Cerebellar cortex (tissue), 1 donor: ENCODE results near the gene SYT11.
A peak's percentile ranks its signal among the peaks of the same experiment; 100 is the strongest.
"Not testable (repeated sequence)": the region's sequence is repeated elsewhere in the genome, so short reads cannot be mapped to it uniquely, and the experiment has no call there.

Experiments
- DNase-seq: peaks from one replicate; pipeline ENCODE4 v3.0.0-alpha.2; 2015; ENCODE audit warnings: low spot score

The SYT11 gene, protein sequence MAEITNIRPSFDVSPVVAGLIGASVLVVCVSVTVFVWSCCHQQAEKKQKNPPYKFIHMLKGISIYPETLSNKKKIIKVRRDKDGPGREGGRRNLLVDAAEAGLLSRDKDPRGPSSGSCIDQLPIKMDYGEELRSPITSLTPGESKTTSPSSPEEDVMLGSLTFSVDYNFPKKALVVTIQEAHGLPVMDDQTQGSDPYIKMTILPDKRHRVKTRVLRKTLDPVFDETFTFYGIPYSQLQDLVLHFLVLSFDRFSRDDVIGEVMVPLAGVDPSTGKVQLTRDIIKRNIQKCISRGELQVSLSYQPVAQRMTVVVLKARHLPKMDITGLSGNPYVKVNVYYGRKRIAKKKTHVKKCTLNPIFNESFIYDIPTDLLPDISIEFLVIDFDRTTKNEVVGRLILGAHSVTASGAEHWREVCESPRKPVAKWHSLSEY

DNA sequence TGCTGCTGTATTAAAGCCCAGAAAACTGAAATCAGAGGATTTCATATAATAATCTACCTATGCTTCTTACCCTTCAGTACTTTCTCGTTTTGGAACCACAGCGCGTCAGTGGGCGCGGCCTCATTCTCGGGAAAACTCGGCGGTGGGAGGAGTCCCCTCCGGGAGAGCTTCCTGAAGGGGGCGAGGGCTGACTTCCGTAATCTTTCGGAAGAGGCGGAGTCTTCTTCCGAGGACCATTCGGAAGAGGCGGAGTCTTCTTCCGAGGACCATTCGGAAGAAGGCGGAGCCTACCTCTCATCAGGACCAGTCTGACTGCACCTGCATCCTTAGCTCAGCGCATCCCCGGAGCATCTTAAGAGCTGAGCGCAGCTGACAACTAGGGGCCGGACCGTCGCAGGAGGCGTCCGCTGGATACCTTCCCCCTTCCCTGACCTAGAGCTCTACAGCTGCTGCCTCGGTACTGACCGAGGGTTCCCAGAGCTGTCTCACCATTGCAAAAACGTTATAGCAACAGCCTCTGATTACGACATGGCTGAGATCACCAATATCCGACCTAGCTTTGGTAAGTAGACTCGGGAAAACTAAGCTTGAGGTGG is at the start of gene SYT11:
SYT11 (plus strand) TSS at position 334 of the 596 bp plus-strand sequence; CDS start at position 529, 195 bp downstream.
- DNase-seq = peak; percentile 99

DNA sequence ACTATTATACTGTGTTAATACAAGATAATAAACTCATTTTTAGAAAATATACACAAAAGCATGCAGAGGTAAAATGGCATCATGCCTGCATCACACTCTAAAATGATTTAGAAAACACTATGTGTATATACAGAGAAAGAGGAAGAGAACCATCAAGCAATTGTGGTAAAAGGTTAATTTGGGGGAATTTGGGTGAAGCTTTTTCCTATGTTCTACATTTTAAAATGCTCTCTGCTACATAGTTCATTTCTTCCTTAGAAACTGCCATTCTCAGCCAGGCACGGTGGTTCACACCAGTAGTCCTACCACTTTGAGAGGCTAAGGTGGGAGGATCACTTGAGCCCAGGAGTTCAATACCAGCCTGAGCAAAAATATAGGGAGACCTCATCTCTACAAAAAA is 46.5 kb upstream of the SYT11 start:
- no peak for DNase-seq

DNA sequence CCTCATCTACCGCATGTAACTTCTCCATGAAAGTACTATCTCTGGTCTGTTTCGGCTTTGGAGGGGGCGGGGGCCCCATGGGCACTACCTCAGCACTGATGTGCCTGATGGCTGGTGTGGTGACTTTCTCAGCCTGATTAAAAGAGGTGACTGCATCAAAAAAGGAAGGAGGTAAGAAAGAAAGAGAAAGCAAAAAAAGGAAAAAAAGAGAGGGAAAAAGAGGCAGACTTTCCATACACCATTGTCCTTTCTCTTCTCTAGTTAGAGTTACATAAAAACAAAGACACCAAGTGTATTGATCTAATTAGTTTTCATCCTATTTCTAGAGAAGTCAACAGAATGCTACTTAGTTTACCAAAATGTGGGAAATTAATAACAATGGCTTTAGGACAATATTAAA is 45.7 kb upstream of the SYT11 start:
- DNase-seq = no peak

DNA sequence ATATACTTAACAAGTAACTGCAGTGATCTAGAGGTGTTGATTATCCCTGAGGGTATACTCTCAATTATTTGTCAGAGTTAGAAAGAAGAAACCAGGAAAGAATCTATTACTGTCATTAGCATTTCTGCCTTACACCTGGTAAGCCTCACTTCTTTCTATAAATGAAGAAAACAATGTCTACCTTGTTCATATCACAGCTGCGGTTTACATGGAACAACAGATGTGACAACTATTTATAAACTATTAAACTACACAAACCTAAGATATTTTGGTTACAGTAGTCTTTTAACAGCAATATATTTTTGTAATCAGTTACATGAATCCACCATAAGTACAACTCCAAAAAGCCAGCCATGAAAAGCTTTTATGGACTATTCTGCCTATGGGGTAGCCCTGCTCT is 43.0 kb upstream of the SYT11 start:
- no peak for DNase-seq

DNA sequence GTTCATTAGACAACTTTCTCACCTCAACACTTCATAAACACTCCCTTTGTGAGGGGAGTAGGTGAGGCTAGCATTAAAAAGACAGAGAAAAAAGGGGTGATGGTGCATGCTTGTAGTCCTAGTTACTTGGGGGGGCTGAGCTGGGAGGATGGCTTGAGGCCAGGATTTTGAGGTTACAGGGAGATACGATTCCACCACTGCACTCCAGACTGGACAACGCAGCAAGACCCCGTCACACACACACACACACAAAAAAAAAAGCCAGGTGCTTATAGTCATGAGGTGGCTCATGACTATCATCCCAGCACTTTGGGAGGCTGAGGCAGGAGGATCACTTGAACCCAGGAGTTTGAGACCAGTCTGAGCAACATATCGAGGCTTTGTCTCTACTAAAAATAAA is 31.9 kb upstream of the SYT11 start:
- no peak for DNase-seq

DNA sequence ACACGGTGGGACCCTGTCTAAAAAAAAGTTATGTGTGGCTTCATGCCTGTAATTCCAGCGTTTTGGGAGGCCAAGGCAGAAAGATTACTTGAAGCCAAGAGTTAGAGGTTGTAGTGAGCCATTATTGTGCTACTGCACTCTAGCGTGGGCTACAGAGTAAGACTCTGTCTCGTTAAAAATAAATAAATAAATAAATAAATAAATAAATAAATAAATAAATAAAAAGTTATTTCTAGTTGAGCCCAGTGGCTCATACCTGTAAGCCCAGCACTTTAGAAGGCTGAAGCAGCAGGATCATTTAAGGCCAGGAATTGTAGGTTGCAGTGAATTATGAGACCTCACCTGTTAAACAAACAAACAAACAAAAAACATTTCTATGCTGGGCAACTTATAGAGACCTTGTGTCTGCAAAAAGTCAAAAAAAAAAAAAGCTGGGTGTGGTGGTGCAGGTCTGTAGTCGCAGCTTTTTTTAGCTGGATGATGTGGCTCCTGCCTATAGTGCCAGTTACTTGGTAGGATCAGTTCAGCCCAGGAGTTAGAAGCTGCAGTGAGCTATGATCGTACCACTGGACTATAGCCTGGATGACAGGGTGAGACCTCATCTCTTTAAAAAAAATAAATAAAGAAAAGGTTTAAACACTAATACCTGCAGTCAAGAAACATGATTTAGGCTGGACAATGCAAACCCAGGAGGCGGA is 27.9 kb upstream of the SYT11 start:
- no peak for DNase-seq

DNA sequence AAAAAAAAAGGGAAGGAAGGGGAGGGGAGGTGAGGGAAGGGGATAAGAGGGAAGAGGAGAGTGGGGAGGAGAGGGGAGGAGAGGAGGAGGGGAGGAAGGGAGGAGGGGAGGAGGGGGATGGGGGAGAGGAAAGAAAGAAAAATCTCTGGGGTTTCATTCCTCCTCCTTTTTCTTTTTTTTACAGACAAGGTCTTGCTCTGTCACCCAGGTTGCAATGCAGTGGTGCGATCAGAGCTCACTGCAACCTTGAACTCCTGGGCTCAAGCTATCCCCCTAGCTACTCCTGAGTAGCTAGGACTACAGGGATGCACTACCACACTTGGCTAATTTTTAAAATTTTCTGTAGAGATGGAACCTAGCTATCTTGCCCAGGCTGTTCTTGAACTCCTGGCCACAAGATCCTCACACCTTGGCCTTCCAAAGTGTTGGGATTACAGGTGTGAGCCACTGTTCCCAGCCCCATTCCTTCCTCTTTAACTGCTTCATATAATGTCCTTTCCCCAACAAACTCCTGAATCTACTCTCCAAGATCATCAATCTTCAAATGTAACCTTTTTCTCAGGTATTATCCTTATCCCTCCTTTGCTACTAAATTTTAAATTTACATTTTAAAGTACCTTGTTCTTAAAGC is 25.6 kb upstream of the SYT11 start:
- DNase-seq = no peak

DNA sequence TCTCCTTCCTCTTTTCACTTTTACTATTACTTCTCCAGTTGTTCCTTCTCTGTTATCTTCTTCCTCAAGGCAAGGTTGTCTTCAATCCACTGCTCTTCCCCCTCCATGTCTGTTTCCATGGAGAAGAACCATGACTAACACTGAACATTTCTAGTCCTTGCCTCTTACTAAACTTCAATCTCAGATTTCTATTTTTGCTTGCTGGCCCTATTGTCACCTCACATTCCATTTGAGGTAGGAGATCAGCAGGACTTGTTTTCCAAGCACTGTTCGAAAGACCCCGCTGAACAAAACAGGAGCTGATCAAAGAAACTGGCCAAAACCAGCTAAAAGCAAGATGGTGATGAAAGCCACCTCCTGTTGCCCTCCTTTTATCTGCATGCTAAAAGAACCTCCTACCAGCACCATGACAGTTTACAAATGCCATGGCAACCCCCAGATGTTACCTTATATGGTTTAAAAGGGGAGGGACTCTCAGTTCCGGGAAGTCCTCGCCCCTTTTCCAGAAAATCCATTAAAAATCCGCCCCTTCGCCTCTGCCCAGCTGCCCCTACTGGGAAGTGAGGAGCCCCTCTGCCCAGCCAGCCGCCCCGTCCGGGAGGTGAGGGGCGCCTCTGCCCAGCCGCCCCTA is 25.0 kb upstream of the SYT11 start:
- DNase-seq = no peak

DNA sequence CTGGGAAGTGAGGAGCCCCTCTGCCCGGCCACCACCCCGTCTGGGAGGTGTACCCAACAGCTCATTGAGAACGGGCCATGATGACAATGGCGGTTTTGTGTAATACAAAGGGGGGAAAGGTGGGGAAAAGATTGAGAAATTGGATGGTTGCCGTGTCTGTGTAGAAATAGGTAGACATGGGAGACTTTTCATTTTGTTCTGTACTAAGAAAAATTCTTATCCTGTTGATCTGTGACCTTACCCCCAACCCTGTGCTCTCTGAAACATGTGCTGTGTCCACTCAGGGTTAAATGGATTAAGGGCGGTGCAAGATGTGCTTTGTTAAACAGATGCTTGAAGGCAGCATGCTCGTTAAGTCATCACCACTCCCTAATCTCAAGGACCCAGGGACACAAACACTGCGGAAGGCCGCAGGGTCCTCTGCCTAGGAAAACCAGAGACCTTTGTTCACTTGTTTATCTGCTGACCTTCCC is 24.4 kb upstream of the SYT11 start:
- not testable (repeated sequence) for DNase-seq

DNA sequence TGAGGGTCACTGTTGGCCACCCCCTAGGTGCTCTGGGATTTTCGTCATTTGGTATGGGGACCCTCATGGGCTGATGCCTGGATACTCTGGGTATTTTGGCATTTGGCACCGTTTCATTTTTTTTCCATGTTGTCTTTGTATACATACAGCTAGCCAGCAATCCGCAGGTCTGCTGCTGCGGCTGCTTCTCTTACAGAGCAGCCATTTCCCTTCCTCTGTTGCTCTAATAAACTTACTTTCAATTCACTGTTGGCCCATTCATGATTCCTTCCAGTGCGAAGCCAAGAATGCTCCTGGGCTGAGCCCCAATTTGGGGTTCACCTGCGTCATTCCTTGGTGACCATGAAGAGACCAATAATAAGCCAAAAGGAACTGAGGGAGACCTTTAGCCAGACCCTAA is 23.8 kb upstream of the SYT11 start:
- DNase-seq = no peak

DNA sequence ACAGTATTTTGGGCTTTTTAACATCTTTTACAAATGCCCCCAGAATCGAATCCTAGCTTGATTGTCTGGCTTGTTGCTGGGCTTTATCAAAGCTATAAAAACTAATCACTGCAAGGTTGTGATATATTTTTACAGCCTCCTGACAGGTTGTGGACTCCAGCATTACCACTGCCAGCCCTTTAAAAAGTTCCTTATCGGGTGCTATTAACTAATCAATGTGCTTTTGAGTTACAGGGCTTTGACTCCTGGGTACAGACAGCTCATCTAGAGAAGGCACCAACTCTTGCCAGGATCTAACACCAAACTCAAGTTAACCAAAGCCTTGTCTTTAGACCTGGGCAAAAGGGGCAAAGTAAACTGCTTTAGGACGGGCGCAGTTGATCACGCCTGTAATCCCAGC is 19.0 kb upstream of the SYT11 start:
- no peak for DNase-seq

DNA sequence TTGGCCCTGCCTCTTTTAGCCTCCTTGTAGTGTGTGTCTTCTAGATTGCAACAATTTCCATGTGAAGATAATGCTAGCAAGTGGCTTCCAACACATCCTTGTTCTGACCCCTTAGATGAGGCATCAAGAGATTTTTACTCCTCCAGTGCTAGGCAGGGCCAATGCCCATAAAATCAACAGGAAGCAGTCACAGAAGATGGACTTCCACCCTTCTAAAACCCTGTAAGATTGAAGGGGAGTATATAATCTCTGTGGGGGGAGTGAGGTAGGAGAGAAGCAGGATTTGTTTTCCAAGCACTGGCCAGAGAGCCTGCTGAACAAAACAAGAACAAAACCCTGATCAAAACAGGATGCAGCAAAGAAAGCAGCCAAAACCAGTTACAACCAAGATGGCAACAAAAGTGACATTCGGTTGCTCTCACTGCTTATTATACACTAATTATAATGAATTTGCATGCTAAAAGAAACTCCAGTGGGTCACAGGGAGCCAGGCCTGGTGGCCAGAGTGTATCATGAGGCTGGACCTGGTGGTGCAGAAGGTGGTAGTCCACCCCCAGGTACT is 14.4 kb upstream of the SYT11 start:
- no peak for DNase-seq

DNA sequence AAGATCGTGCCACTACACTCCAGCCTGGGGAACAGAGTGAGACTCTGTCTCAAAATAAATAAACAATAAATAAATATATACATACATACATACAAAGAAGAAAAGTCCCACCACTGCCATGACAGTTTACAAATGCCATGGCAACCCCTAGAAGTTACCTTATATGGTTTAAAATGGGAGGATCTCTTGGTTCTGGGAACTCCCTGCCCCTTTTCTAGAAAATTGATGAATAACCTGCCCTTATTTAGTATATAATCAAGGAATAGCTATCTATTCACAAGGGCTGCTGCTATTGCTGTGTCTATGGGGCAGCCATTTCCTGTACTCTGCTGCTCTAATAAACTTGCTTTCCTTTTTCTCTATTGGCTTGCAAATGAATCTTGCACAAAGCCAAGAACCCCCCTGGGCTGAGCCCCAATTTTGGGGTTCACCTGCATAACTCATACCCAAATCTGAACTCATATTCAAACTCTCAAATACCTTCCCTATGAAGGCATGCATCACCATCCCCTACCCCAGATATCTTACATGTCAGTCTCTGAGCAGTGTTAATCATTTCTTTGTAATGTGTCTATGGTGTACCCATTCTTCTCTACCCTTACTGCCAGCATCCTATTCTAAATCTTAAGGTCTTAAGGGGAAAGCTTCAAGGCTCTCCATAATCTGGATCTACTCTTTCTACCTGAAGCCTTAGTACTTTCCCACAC is 11.4 kb upstream of the SYT11 start:
- DNase-seq = no peak

DNA sequence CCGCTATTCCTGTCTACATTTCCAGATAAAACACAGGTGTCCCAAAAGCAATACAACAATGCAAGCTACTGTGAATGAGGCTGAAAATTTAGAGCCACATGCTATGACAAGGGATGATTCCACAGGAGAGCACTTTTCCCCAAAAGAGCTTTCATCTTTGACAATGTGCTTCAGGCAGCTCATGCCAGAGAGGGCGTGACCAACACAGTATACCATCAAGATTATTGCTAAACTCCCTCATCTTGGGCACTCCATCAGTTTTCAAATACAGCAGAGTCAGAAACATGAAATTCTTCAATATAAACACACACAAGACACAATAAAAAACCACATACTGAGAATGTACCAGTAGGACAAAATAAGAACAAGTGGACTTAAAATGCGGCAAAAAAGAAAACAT is 9.0 kb upstream of the SYT11 start:
- DNase-seq = no peak

DNA sequence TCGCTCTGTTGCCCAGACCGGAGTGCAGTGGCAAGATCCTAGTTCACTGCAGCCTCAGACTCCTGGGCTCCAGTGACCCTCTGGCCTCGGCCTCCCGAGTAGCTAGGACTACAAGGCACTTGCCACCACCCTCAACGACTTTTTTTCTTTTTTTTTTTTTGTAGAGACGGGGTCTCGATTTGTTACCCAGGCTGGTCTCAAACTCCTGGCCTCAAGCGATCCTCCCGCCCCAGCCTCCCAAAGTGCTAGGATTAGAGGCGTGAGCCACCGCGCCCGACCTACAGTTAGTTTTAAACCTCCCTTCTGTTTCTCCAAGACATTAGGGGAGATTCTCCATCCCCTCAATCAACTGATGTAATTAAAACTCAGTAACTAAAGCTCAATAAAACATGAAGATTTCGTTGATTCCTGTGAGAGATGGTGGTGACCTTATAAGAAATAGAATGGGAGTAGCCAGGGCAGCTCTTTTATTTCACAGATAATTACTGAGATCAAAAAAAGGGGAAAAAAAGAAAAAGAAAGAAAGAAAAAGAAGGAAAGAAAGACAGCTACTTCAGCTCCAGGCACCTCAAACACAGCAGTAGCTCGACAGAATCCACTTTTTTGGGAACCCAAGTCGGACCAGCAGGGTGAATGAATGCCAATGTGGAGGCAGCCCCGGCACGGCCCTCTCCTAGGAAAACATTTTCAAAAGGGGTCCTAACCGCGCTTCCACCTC is 3.0 kb upstream of the SYT11 start:
- DNase-seq = no peak

DNA sequence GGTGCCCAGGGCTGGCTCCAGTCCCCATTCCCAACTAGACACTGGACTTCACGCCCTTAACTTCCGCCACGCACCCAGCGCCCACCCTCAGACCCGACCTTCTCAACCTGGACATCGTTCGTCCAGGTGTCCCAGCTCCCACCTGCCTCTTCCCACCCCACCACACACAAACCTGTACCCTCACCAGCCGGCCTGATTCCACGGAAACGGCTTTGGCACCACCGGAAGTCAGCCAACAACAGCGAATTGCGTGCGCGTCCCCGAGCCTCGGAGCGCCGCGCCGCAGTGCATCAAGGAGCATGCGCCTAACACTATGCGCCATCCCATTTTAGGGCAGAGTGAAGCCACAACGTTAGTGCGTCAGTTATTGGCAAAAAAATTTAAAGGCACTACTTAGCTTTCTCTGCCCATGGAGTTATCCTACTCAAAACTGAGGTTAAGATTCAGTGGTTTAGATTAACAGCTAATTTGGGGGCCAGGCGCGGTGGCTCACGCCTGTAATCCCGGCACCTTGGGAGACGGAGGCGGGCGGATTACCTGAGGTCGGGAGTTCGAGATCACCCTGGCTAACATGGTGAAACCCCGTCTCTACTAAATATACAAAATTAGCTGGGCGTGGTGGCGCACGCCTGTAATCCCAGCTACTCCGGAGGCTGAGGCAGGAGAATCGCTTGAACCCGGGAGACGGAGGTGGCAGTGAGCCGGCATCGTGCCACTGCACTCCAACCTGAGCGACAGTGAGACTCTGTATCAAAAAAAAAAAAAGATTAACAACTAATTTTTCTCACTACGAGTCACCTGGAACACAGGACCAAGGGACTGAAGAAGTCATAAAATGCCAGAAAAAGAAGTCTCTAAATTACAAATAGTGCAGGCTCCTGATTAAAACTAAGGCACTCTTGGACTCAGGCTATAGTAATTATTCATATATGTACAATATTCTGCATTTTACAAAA is 2.1 kb upstream of the SYT11 start, which contains the start of gene GON4L:
GON4L (minus strand) TSS at position 240 of the 956 bp plus-strand sequence. CDS start 3,434 bp downstream, outside the sequence.
- peak; percentile 96 for DNase-seq

DNA sequence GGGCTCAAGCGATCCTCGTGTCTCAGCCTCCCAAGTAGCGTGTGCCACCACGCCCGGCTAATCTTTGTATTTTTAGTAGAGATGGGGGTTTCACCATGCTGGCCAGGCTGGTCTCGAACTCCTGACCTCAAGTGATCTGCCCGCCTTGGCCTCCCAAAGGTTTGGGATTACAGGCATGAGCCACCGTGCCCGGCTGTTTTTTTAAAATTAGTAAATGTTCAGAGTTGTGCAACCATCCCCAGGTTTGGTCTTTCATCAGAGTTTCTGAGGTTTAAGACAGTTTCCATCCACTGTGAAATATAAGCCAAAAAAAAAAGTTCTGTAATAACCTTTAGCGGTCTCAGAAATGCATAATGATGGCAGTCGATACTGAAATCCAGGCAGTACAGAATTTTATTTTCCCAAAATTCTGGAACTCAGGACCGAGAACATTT is 550 bp upstream of the SYT11 start:
- DNase-seq = no peak

DNA sequence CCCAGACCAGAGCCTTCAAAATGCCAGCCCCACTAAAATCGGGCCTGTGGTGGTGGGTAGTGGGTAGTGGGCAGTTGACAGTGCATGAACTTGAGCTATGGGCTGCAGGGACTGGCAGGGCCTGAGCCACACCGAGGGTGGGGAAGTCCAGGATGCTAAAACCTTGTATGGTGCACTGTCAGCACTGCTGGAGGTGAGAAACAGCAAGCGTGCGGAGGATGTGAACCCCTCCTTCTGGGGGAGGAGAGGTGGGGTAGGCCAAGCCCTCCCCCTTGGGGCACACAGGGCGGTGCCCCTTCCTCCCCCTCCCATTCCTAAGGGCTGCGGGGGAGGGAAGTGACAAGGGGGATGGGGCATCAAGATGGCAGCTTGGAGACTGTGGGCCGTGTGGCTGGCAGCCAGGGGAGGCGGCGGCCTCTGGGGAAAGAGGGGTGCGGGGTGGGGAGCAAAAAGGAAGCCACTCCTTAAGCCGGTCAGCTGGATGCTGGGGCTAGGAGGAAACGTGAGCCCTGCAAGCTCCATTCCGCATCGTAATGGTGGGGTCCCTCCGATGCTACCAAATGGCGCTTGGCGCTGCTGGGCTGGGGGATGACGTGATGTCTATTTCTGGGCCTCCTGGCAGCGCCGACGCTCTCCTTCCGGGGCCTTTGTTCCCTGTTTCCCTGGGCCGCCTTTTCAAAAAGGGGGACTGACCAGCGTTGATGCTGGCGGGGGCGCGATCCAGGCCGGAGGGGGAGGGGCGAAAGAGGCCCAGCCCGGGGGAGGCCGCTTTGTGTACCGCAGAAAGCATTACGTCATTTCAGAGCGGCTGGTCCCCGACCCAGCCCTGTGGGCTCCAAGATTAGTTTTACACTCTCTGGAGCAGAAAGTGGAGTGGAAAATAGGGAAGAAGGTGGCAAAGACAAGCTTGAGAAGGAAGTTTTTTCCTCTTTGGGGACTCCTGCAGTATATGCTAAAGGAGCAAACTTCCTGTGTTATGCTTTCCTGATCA is 809 bp downstream of the SYT11 start:
- peak; percentile 81 for DNase-seq
